Purkinje cell (primary cell): ENCODE measurements around the gene LRRC74B. TPM values are rescaled to one million over a fixed set of nuclear protein-coding genes. Genes with fewer than 3 reads are reported as not detected.

Experiments used
- polyA plus RNA-seq: library from polyadenylated mRNA; unstranded; fragments of >200 nt; fragmentation: Nextera tagmentation; gene quantifications from 2 replicates; pipeline ENCODE4 v1.2.1, GENCODE V29; 2014

The LRRC74B gene
- not detected in 2 replicates for polyA plus RNA-seq

GRCh38 chr22:21045585-21046294 is at the start of gene LRRC74B:
LRRC74B (plus strand) TSS chr22:21045946; CDS start chr22:21045987, 41 bp downstream.

GRCh38 chr22:21001601-21002325 is 44.0 kb upstream of the LRRC74B start, which contains the start of gene THAP7:
THAP7 (minus strand) TSS chr22:21002118; CDS start chr22:21001911, 207 bp downstream.

GRCh38 chr22:21014726-21015465 is 30.9 kb upstream of the LRRC74B start, which contains the start of gene P2RX6:
P2RX6 (plus strand) TSS chr22:21015165; CDS start chr22:21015175, 10 bp downstream.

GRCh38 chr22:21032037-21032867 is 13.5 kb upstream of the LRRC74B start, which contains the start of gene SLC7A4:
SLC7A4 (minus strand) TSS chr22:21032561; CDS start chr22:21031812, 749 bp downstream.

Other genes starting within 250 kb of the LRRC74B start
- gene PI4KA, start 187.1 kb upstream of the LRRC74B start, polyA plus RNA-seq = 66.1 and 101 TPM in 2 replicates
- 11.8 and 27.4 TPM in 2 replicates for gene SNAP29, start 186.9 kb upstream of the LRRC74B start, polyA plus RNA-seq
- gene CRKL, start 128.5 kb upstream of the LRRC74B start, polyA plus RNA-seq = 67.4 and 74.0 TPM in 2 replicates
- 3.9 and 6.6 TPM in 2 replicates for gene AIFM3, start 78.7 kb upstream of the LRRC74B start, polyA plus RNA-seq
- gene LZTR1, start 63.6 kb upstream of the LRRC74B start, polyA plus RNA-seq = 2.1 and 3.7 TPM in 2 replicates
- 3.2 TPM in 1 of 2 replicates, not detected in the other for gene THAP7, start 43.8 kb upstream of the LRRC74B start, polyA plus RNA-seq
- gene P2RX6, start 30.8 kb upstream of the LRRC74B start, polyA plus RNA-seq = 0.42 and 0.69 TPM in 2 replicates
- gene SLC7A4, start 13.4 kb upstream of the LRRC74B start, polyA plus RNA-seq = 0.20 TPM in 1 of 2 replicates, not detected in the other